IPS DF 4.7 (cell line): Measurements from ENCODE around the gene CLEC4F.

Experiments
- DNase-seq: peaks from one replicate; pipeline ENCODE4 v3.0.0-alpha.2; 2013; ENCODE audit warnings: low spot score; ENCODE audit errors: extremely low read depth

CLEC4F gene

DNA sequence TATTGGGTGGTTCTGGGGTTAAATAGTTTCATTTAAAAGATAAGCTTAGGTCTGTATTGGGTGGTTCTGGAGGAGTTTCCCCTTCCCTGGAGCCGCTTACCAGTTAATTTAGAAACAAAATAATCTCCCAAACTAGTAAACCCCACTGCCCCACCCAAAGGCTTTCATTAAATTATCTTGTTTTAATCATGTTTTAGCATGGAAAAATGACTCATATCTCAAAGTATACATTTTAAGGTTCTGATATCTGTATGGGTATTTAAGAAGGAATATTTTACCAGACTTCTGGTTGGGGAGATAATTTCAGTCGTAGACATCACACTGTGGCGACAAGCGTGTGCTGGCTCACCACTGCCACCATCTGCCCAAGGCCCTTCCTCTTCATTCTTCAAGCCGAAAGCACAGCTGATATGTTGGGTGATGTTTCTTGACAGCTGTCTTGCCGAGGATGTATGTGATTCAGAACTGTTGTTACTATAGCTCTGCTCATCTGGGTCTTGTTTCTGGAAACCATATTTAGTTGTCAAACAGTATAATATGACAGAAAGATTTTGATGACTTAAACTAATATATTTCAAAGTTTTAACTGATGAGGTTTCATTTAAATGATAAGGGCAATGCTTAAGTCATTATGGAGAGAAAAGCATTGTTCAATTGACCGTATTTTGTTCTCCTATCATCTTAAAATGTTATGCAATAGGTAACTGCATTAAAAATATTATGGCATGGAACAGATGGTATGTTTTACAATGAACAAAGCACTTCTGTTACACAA is 35.1 kb downstream of the CLEC4F start:
- DNase-seq: no peak

GRCh38 chr2:70784320-70784719 is 36.1 kb downstream of the CLEC4F start:
- DNase-seq: no peak

GRCh38 chr2:70779911-70780545 is 40.4 kb downstream of the CLEC4F start:
- no peak for DNase-seq

- no peak for DNase-seq
These were observed 40.9 kb downstream of the CLEC4F start for GRCh38 chr2:70779491-70779890.

- no peak for DNase-seq
These were observed 41.7 kb downstream of the CLEC4F start for GRCh38 chr2:70778676-70779075.

DNA sequence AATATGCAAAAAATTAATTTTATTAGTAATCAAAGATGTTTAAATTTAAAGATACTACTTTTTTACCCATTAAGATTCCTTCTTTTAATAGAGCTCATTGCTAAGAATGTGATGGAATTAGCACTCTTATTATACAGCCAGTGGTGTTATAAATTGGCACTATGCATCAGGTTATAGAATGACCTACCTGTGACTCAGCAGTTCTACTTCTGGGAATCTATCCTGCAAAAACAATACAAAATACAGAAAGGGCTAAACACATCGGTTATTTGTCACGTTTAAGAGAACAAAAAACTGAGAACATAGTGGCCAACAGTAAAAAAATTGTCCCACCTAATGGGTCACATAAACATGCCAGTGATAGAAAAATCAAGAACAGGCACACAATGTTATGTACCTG is 42.9 kb downstream of the CLEC4F start:
- no peak for DNase-seq

- no peak for DNase-seq
These were observed 44.1 kb downstream of the CLEC4F start for GRCh38 chr2:70776266-70776665.

- no peak for DNase-seq
These were observed 45.3 kb downstream of the CLEC4F start for GRCh38 chr2:70775141-70775540.

- DNase-seq: no peak
These were observed 47.8 kb downstream of the CLEC4F start for GRCh38 chr2:70772486-70773155.

GRCh38 chr2:70771446-70771845 is 49.0 kb downstream of the CLEC4F start:
- DNase-seq: no peak

DNA sequence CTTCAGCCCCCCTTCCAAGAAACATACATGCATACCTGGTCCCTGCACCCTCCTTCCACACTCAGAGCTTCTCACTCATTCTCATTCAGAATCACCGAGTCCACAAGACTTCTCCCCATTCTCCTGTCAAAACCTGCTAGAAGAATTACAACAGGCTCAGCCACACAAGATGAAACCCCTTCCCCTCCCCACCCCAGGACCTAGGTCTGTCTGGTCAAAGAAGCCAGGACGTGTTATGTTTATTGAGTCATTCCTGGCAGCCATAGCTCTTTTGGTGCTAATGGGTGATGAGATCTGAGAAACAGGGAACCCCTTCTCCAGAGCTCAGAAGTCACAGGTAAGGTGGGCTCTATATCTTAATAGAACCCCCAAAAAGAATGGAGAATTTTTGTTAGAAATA is 50.9 kb downstream of the CLEC4F start:
- no peak for DNase-seq

DNA sequence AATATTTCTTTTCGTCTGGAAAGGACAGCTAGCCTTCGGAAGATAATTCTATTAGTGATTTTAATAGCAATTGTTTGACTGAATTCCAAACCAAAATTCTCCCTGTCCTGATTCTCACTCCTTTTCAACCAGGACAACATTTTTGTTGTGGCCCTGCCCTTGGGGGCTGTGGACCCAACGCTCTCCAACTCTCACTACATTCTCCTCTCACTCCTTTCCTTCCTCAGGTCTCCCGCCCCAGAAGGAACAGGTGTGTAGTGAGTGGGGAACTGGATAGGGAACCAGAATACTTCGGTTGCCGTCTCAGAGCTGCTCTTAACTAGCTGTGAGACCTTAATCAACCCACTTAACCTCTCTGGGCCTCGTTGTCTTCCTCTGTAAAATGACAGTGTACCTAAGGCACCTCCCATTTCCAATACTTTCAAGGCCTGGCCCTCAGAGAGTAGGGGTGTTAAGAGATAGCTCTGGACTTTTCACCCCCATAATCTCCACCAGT is 51.8 kb downstream of the CLEC4F start:
- no peak for DNase-seq

GRCh38 chr2:70767699-70768589 is 52.5 kb downstream of the CLEC4F start, which contains the start of gene ADD2:
Gene ADD2, minus strand, starts transcription at chr2:70768200. Its CDS starts 61,792 bp downstream, at chr2:70706408.
- no peak for DNase-seq

DNA sequence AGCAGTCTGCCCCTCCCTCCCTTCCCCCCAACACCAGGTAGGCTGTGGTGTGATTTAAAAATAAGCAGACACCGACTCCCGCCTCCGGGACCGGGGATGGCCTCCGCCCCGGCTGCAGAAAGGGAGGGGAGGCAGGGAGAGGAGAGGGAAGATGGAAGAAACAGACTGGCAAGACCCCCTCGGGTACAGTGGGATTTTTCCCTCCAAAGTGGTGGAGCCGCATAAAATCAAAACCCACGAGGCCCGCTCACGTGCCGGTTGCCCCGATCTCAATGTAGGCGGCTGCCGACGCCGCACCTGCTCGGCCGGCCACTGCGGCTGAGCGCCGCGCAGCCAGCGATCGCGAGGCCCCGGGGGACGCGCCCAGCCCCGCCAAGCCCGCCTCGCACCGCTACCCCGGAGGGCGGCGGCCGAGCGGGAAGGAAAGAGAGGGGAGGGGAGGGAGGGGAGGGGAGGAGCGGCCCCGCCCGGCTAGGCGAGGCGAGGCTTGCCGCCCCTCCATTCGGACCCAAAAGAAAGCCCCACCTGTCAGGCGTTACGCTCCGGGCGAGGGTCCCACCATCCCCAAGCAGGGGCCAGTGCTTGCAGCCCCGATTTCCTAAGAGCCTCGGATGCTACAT is 53.2 kb downstream of the CLEC4F start:
- no peak for DNase-seq

- DNase-seq: no peak
These were observed 53.9 kb downstream of the CLEC4F start for GRCh38 chr2:70766357-70767078.

DNA sequence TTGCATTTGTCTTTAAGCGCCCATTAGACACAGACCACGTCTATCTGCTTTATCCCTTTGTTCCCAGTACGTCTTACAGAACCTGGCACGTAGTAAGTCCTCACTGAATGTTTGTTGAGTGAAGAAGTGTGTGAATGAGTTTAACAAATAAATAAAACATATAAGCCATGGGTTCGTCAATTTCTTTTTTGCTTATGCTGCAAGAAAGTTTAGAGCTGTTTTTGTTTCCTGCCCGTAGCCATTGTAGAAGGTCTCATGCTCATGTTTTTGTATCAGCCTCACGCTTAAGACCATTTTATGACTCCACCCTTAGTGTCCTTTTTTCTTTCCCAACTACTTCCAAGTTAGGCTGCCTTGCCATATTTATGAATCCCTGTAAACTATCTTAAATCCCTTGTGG is 54.9 kb downstream of the CLEC4F start:
- no peak for DNase-seq

GRCh38 chr2:70759446-70759845 is 61.0 kb downstream of the CLEC4F start:
- DNase-seq: no peak
